Renal pelvis (tissue), 4 donors: ENCODE data around the gene TMEM144. TPM values are rescaled to one million over a fixed set of nuclear protein-coding genes. Genes with fewer than 3 reads are reported as not detected.
"Not testable (repeated sequence)": the region's sequence is repeated elsewhere in the genome, so short reads cannot be mapped to it uniquely, and the experiment has no call there.

Experiments used
- DNase-seq: peaks from one replicate; pipeline ENCODE4 v3.0.0-alpha.2; 2013
- polyA plus RNA-seq, 3 donors: library from polyadenylated mRNA; unstranded; fragments of 120-200 nt; gene quantifications; one replicate each; pipeline ENCODE4 v1.2.1, GENCODE V29; 2013; ENCODE audit not compliant: insufficient read length in 3 of 3

Gene TMEM144
- polyA plus RNA-seq, 3 donors: 4.2 to 8.2 (median 5.1) TPM

DNA sequence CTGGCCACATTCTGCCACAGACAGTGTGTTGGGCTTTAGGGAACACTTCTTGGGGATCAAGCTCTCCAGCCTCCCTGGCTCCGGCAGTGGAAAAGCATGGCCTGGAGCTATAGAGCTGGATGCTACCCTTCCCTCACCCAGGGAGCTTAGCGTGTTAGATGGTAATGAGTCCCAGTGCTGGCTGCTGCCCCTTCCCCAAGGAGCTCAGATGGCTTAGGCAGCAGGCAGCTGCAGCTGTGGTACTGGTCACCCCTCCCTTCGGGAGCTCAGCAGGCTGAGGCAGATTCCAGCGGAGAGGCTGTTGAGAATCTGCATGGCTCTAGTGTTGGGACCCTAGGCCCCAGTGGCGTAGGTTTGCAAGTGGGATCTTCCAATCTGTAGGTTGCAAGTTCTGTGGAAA is 19.5 kb downstream of the TMEM144 start:
- DNase-seq: no peak

- no peak for DNase-seq
These were observed 24.4 kb downstream of the TMEM144 start for GRCh38 chr4:158234671-158235070.

DNA sequence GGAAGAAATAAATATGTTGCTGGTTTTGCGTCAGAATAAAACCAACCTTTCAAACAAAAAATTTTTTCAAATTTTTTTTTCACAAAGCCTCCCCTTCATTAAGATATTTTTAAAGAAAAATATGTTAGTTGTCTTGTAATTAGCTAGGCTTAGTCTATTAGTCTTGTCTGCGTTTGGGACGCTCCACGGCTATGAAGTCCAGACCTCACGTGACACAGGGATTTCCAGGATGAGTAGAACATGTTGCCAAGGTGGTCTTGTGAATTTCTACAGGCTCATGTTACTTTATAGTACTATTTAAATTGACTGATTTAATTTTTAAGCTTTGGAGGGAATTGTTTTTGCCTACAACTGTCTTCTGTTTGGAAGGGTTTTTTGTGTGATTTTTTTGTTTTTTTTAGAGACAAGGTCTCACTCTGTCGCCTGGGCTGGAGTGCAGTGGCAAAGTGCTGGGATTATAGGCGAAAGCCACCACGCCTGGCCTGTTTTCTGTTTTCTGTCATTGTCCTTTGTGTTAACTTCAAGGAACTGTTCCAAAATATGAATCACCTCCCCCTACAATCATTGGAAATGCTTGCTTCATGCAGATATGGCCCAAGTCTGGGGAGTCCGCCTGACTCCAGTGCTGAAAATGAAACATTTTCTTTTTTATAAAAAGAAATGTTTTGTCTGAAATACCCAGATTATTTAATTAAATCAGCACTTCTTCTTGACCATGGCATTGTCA is 26.2 kb downstream of the TMEM144 start:
- DNase-seq: no peak

DNA sequence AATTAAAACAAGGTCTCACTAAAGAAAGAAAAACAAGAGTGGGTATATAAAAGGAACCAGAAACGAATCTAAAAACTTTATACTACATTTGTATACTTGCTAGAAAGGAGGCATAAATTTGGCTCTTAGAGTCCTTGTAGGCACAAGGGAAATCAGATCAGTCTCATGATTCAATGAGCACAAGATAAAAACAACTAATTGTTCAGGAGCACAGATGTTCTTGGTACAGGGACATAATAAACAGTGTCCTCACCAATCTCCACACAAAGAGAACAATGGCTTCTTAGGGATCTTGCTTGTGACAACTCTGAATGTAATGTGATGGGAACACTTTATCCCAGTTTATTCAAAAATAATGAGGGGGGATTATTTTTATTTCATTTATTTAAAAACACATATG is 28.3 kb downstream of the TMEM144 start:
- no peak for DNase-seq

DNA sequence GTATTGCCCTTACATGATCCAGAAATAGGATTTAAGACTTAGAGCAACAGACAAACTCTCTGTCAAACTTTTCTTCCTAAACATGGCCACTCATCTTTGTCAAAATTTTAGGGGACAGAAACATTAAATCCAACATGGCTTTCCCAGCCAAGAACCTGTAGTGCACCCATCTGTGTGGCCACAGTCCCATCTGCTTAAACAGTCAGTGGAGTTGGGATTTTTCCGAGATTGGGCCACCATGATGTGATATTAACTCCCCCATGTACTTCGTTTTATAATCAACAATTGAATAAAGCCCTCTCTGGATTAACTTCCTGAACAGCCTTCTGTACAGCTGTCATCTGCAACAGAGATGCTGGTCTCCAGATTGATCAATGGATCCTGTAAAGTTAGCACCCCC is 28.9 kb downstream of the TMEM144 start:
- no peak for DNase-seq

GRCh38 chr4:158243071-158243470 is 32.8 kb downstream of the TMEM144 start:
- DNase-seq: no peak

GRCh38 chr4:158250321-158250720 is 40.0 kb downstream of the TMEM144 start:
- no peak for DNase-seq

GRCh38 chr4:158253350-158253980 is 43.2 kb downstream of the TMEM144 start:
- DNase-seq: peak; percentile 49

- no peak for DNase-seq
These were observed 44.0 kb downstream of the TMEM144 start for GRCh38 chr4:158254292-158254691.

DNA sequence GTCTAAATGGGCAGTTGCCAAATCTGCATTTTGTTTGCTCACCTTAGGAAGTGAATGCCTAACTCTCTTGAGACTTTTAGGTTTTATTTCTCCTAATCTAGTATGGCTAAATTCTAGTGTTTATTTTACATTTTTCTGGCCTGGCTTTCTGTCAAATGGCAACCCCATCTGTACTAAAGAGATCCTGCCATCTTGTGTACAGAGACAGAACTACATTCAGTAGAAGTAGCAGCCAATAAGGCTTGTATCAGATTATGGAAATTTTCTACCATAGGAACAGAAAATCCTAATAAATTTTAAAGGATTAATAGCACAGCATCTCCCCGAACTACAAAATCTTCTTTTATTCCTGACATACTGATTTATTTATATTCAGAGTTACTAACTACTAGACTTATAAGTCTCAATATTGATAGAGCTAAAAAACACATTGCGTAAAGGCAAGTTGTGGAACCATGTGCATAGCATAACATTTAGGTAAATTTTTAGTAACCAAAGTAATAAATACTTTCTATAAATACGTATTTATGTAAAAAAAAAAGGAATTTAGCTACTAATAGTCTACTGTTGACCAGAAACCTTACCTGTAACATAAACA is 45.5 kb downstream of the TMEM144 start:
- DNase-seq: peak; percentile 11

- DNase-seq: peak; percentile 15
These were observed 49.8 kb downstream of the TMEM144 start for GRCh38 chr4:158259955-158260575.

DNA sequence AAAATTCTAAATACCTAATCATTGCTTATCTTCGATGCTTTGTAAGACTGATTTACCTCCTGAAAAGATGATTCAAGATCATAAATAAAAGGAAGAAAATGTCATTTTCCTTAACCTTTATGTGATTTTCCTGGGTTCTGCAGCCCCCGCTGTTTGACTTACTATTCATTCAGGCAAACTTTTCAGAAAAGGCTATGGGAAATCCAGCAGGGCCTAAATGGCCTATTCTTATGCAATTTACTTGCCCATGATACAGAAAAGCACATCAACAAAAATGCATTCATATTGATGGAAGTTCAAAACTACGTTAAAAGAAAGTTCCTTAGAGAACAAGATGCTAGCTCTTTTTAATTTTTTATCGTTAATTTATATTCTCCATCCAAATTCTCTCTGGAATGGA is 51.2 kb downstream of the TMEM144 start:
- no peak for DNase-seq

GRCh38 chr4:158268553-158268952 is 58.3 kb downstream of the TMEM144 start:
- DNase-seq: no peak

DNA sequence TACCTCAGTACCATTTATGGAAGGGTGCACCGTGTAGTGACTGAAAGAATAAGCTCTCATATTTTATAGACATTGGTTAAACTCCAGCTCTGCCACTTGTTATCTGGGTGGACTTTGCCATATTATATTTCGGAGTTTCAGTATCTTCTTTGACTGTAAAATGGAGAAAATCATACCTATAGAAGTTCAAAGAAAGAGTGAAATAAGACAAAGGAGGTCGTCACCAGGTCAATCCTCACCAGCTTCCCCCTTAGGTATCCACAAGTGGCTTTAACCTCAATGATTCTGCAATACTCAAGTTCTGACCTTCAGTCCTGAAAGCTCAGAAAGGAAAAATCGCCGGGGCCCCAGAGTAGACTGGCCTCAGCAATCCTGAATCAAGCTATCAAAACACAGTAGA is 64.3 kb downstream of the TMEM144 start:
- DNase-seq: no peak

- DNase-seq: no peak
These were observed 67.3 kb downstream of the TMEM144 start for GRCh38 chr4:158277558-158277957.

DNA sequence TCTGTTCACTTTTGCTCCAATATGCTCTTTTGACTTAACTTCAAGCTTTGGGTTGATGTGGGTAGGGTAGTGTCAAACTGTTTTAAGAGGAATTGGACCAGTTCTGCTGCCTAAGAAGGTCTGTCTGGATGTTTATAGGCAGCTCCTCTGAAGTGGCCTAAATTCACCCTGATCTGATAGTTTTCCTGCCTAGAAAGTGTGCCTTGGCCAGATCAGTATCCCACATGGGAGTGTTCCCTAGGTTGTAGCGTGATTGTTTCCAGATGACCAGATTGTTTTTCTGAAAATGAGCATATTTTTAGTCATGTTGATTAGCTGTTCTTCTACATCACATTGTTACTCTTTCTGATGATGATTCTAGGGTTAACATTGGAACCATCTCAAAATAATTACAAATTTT is 68.8 kb downstream of the TMEM144 start:
- DNase-seq: not testable (repeated sequence)

GRCh38 chr4:158280856-158281255 is 70.6 kb downstream of the TMEM144 start:
- DNase-seq: no peak

DNA sequence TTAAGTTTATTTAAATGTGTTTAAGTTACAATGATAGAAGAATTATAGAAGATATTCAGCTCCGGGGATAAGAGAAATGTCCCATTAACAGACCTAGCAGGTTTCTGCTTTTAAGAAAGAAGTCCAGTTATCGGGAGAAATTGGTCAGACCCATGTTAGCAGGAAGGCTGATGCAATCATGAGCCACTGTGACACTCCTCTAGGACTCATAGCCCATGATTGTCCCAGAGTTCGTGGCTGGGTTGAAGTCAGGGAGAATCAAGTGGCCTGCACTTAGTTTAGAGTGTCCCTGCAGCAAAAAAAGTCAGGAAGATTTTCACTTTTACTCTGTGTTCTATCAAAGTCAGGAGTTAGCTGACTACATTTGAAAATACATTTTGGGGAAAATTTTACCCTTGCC is 72.0 kb downstream of the TMEM144 start:
- no peak for DNase-seq

DNA sequence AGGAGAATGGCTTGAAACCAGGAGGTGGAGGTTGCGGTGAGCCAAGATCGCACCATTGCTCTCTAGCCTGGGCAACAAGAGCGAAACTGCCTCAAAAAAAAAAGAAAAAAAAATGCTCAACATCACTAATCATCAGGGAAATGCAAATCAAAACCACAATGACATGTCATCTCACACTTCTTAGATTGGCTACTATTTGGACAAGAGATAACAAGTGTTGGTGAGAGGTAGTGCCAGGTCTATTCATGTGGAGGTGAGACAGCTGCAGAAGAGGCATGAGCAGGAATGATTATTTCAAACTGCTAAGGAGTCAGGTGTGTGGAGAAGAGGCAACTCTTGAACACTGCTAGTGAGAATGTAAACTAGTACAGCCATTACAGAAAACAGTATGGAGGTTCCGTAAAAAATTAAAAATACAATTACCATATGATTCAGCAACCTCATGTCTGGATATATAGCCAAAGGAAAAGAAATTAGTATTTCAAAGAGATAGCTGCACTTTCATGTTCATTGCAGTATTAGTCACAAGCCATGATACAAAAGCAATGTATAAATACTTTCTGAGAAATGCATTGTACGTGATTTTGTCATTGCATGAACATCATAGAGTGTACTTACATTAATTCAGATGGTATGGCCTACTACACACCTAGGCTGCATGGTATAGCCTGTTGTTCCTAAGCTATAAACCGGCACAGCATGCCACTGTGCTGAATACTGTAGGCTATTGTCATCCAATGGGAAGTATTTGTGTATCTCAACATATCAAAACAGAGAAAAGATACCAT is 75.3 kb downstream of the TMEM144 start:
- no peak for DNase-seq

DNA sequence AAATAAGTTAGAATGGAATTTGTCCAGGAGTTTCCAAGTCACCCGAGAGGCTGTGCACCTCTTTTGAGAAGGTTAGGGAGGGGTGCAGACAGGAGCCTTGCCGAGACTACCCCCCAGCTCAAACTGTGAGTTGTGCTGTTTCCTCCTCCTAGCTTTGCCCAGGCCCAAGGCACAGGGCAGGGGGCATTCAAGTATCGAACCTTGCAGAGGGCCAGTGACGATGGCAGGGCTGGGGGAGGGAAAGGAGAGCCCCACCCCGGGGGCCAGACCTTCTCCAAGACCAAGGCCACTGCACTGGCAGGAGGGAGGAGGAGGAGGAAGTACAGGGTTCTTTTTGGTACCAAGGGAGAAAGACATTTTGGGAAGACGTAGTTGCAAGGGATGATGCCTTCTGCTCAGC is 80.6 kb downstream of the TMEM144 start:
- no peak for DNase-seq

DNA sequence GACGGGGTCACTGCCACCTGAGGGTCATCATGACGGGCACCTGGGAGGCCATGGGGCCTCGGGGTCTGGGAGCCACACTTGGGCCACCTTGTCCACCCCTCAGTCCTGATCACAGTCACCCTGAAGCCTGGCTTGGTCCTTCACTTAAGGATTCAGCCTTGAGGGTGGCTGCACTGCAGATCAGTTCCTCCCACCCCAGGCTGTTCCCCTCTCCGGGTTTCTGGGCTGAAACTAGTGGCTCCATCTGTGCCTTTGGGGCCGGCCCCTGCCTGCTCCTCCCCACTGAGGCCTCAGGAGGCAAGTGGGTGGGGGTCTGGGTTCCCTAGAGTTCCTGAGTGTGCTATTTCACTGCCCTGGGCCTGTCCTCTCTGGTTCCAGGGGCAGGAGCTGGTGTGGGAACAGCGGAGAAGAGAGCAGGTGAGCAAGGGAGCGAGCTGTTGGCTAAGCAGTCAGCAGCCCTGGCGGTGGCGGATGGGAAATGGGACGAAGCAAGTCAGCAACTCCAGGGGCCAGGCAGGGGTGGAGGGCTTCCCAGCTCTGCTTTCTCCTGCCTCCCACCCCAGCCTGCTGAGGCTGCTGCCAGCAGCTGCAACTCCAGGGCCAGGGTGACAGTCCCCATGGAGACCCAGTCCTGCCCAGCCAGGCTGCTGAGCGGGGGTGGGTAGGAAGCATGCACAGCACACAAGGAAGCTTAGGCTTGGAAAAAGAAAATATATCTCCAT is 81.2 kb downstream of the TMEM144 start:
- no peak for DNase-seq
